Fibroblast of lung (primary cell): Measurements from ENCODE around the gene NTN1.

Source experiments
- CTCF ChIP-seq, 2 donors: IDR thresholded peaks in 1 of 2; conservative IDR thresholded peaks in 1 of 2; 1 replicate in 1 of 2; 2 replicates in 1 of 2; pipeline ENCODE4 v1.5.1; 2011 to 2012; ENCODE audit warnings: low read length in 2 of 2, control low read depth in 1 of 2, inconsistent platforms in 1 of 2, low read depth in 1 of 2, mild to moderate bottlenecking in 1 of 2
- EZH2 ChIP-seq: IDR thresholded peaks from 2 replicates; pipeline ENCODE4 v1.5.1; 2012; ENCODE audit warnings: low read length, control low read depth, mild to moderate bottlenecking; ENCODE audit errors: missing control alignments

- no peak for TF ChIP-seq CTCF (conservative IDR thresholded peaks at IDR 0.05 in 1 of 2, IDR thresholded peaks at IDR 0.05 in 1 of 2; ENCODE audit: low read depth in 1 of 2, low read length in 2 of 2)
- no peak for TF ChIP-seq EZH2
These were observed 25.6 kb upstream of the NTN1 start for GRCh38 chr17:8995711-8996110.
